HG03342 (cell line): ENCODE results near the gene SPEF2.

Experiments used
- ATAC-seq: cut with Tn5 transposase; IDR thresholded peaks from one replicate; pipeline ENCODE4 v1.9.1; 2021; ENCODE audit warnings: mild to moderate bottlenecking, moderate library complexity; ENCODE audit not compliant: unreplicated experiment

SPEF2 gene, protein sequence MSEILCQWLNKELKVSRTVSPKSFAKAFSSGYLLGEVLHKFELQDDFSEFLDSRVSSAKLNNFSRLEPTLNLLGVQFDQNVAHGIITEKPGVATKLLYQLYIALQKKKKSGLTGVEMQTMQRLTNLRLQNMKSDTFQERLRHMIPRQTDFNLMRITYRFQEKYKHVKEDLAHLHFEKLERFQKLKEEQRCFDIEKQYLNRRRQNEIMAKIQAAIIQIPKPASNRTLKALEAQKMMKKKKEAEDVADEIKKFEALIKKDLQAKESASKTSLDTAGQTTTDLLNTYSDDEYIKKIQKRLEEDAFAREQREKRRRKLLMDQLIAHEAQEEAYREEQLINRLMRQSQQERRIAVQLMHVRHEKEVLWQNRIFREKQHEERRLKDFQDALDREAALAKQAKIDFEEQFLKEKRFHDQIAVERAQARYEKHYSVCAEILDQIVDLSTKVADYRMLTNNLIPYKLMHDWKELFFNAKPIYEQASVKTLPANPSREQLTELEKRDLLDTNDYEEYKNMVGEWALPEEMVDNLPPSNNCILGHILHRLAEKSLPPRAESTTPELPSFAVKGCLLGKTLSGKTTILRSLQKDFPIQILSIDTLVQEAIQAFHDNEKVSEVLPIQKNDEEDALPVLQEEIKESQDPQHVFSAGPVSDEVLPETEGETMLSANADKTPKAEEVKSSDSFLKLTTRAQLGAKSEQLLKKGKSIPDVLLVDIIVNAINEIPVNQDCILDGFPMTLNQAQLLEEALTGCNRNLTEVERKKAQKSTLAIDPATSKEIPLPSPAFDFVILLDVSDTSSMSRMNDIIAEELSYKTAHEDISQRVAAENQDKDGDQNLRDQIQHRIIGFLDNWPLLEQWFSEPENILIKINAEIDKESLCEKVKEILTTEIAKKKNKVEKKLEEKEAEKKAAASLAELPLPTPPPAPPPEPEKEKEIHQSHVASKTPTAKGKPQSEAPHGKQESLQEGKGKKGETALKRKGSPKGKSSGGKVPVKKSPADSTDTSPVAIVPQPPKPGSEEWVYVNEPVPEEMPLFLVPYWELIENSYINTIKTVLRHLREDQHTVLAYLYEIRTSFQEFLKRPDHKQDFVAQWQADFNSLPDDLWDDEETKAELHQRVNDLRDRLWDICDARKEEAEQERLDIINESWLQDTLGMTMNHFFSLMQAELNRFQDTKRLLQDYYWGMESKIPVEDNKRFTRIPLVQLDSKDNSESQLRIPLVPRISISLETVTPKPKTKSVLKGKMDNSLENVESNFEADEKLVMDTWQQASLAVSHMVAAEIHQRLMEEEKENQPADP (N-terminal part only)

GRCh38 chr5:35617435-35618303 is at the start of gene SPEF2:
SPEF2 (plus strand) TSS chr5:35617863; CDS start chr5:35617998, 135 bp downstream.
- peak; percentile 77 for ATAC-seq

DNA sequence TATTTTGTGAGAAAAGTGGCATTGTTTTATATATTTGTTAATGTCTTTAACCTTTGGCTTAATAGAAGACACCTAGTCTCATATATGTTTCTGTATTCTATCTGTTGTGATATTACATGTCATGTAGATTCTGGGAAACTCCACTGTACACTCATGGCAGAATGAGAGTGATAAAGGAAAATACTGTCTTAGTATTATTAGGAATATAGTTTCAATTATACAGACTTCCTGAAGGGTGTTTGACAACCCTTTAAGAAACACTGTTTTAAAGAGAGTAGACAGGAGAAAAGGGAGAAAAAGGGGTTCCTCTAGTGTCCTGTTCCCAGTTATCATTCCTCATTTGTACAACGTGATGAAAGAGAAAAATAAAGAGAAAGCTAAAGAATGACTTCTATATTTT is 42.1 kb upstream of the SPEF2 start:
- ATAC-seq, result no peak

DNA sequence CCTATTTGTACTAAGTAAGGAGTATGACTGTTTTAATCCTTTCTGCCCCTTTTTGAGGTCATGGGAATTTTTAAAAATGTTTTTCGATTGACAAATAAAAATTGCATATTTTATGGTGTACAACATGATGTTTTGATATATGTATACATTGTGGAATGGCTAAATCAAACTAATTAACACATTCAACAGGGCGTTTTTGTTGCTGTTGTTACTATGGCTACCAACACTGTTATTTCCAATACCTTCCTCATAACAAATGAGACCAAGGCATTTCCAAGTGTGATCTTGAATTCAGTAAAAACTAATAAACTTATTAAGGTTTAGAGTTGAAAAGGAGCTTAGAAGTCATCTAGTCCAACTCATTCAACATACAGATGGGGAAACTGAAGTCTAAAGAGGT is 30.2 kb upstream of the SPEF2 start:
- no peak for ATAC-seq

DNA sequence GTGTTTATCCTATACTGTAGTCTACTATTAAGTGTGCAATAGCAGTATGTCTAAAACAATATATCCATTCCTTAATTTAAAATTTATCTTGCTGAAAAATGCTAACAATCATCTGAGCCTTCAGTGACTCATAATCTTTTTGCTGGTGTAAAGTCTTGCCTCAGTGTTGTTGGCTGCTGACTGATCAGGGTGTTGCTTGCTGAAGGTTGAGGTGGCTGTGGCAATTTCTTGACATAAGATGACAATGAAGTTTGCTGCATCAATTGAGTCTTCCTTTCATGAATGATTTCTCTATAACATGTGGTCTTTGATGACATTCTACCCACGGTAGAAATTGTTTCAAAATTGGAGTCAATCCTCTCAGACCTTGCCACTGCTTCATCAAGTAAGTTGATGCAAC is 24.3 kb upstream of the SPEF2 start:
- ATAC-seq, result no peak

DNA sequence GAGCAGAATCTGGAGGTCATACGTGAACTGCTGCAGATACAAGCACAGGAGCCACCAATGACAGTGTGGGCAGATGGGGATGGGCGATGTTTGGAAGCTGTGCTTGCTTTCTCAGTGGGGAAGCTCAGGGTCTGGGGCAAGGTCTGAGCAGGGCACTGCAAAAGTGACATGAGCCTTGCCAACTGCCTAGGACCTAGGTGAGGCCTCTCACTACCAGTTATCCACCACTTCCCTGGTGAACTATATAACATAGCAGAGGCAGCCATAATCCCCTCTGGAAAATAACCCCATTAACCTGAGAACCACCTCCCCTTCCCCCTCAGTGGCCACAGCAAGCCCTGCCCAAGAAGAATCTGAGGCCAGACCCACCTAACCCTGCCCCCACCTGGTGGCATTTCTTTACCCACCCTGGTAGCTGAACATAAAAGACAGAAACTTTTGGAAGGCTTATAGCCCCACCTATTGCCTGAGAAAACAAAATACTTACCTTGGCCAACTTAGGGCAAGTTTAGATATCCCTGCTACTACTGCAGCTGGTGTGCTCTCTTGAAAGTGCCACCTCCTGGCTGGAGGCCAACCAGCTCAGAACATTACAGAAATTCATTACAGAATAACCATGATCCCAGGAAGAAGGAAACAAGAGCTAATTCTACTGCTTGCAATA is 18.8 kb upstream of the SPEF2 start:
- ATAC-seq, result no peak

DNA sequence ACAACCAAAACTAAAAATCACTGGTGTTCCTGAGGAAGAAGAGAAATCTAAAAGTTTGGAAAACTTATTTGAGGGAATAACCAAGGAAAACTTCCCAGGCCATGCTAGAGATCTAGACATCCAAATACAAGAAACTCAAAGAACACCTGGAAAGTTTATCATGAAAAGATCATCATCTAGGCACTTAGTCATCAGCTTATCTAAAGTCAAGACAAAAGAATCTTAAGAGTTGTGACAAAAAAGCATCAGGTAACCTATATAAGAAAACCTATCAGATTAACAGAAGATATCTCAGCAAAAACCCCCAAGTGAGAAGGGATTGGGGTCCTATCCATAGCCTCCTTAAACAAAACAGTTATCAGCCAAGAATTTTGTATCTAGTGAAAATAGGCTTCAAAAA is 17.1 kb upstream of the SPEF2 start:
- no peak for ATAC-seq

DNA sequence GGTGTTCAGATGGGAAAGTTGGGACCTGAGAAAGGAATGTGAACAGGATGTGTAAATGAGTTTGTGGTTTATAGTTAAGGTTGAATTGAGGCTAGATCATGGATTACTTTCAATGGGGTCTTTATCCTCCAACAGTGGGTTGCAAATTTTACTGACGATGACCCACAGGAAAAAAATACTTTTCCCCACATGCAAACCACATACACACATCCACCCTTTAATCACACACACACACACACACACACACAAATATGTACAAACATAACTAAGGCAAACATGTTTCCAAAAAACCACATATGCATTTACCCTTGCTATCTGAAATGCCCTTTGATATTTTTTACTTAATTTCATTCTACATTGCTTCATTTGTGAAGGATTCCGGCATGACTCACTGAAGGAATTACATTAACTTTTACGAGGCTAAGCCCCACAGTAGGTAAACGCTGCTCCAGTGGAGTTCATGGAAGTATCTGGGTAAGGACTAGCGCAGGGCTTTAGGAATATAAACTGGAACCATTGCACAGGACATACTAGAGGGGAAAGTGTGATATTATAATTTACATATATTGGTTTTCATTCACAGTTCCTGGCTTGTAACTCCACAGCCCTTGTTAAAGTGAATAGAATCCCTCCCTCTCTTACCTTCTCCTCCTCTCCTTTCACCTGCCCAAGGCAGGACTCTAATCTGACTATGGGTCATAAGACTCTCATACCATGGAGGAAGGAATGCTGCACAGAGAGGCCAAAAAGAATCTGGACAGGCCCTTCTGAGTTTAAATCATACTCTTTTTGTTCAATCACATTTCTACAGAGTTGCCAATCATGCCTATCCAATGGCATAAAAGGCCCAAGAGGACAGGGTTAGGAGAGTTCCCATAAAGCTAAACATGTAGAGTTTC is 8.5 kb upstream of the SPEF2 start:
- no peak for ATAC-seq

- no peak for ATAC-seq
Measured at GRCh38 chr5:35617060-35617434, 616 bp upstream of the SPEF2 start.

DNA sequence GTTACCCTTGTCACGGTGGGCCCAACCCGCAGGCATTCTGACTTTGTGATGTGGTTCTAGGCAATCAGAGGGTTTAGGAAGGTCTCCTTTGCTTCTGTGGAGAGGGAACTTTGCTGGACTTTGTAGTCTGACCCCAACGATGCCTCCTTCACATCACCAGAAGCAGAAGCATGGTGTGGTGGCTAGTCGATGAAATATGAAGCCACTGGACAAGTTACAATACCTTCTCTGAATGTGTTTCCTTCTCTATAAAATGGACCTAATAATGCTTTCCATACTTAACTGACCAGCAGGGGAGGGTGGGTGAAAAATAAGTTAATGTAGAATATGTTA is 607 bp downstream of the SPEF2 start:
- no peak for ATAC-seq

DNA sequence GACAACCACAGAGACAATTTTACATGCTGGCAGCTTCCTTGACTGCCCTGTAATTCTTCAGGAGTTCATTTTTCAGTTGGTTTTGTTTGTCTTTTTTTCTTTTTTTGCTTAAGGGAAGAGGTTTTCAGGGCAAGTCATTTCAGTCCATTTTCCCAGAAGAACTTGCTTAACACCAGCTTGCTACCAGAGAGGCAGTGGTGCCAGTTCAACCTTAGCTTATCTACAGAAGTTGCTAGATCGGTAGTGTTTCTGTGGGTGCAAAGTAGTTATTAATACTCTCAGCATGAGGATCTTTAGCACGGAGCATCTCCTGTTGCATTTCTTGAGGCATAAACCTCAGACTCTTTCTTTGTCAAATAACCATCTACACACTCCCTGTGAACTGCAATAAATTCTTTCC is 1.1 kb downstream of the SPEF2 start:
- no peak for ATAC-seq

DNA sequence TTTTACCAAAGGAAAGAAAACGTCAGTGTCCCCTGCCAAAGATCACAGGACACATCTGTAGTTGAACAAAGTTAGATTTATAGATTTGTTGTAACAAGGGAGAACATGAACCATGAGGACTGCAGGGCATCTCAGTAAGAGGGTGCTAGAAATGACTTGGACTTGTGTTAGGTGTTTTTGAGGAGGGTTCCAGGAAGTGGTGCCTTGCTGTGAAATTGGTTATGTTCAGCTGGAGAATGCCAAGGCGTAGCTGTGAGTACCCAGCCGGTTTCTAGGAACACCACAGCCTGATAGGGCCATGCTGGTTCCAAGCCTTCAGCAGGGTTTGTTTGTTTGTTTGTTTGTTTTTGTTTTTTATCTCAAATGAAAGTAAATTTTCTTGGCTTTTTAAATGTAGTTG is 5.3 kb downstream of the SPEF2 start:
- ATAC-seq, result no peak

DNA sequence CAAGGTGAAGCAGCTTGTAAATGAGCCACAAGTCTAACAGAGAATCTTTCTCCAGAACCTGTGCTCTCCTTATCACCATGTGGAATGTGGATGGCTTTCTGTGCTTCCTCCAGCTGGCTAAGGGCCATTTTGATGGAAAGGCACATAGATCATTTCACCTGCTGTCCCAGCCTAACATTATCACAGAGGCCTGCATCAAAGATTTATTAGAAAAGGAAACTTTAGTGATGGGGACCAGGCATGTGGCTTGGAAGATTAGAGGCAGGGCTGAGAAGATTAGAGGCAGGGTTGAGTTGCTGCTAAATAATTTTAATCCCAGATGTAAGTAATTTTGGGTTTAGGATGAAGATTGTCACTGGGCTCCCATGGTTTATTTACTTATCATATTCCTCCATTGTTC is 6.3 kb downstream of the SPEF2 start:
- no peak for ATAC-seq

DNA sequence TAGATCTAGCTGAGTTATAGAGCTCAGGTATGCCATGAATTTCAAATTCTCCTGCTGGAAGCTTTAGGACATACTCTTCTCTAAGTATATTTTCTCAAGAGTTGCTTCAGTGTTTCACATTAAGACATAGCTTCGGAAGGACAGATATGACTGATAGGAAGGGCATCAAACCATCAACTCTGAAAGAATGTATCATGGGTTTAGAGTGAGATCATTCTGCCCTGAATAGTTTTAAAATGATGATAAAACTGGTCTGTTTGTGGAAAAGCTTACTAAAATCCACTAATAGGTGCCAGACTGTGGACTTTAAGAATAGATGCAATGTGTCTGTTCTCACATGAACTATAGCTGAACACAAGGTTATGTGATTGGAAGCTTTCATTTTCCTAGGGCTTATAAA is 8.4 kb downstream of the SPEF2 start:
- no peak for ATAC-seq

- ATAC-seq, result no peak
Measured at GRCh38 chr5:35626553-35626952, 8.9 kb downstream of the SPEF2 start.

DNA sequence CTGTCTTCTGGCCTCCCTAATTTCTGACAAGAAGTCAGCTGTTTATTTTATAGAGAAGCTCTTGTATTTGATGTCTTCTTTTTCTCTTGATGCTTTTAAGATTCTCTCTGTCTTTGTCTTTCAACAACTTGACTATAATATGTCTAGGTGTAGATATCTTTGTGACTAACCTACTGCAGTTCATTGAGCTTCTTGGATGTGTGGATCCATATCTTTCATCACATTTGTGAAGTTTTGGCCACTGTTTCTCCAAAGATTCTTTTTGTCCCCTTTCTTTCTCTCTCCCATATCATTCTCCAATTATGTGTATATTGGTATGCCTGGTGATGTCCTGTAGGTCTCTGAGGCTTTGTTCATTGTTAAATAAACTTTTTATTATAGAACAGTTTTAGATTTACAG is 16.7 kb downstream of the SPEF2 start:
- ATAC-seq, result no peak

- ATAC-seq, result no peak
Measured at GRCh38 chr5:35640623-35641022, 23.0 kb downstream of the SPEF2 start.

GRCh38 chr5:35644543-35644942 is 26.9 kb downstream of the SPEF2 start:
- ATAC-seq, result no peak

- ATAC-seq, result no peak
Measured at GRCh38 chr5:35647128-35647527, 29.5 kb downstream of the SPEF2 start.

DNA sequence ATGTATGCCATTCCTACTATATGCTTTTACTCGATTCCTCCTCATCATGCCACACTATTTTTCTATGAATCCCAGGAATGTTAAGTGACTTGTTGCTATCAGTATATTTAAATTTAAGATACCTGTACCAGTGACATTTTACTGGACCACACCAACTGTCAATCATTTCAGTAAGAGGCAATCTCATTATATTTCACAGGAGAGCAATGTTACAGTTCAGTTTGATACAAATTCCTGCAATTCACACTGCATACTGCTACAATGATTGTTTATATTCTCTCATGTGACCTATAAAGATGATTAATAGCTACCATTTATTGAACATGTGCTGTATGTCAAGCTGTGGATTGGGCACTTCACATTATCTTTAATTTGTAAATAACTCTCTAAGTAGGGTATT is 30.0 kb downstream of the SPEF2 start:
- ATAC-seq, result no peak
